A673 (cell line): ENCODE results near the gene EPAS1. TPM values are rescaled to one million over a fixed set of nuclear protein-coding genes. Genes with fewer than 3 reads are reported as not detected.

Experiments
- BruUV-seq: library from RNA; stranded (reverse); fragments of 400-500 nt; replicated peaks from 2 replicates; lab custom pipeline; 2021; lab: Mats Ljungman, UMichigan
- CTCF ChIA-PET: fragments of 300-600 bp; sonication (Branson Sonifier 250); formaldehyde crosslinking; loops from one replicate; lab custom pipeline; 2022; ENCODE audit warnings: antibody characterized with exemption; lab: Charles Lee
- POLR2A ChIA-PET: fragments of 300-600 bp; sonication (Branson Sonifier 250); formaldehyde crosslinking; loops from one replicate; lab custom pipeline; 2022; ENCODE audit warnings: antibody characterized with exemption; ENCODE audit not compliant: low non-redundant PET; lab: Charles Lee
- DNase-seq: peaks from one replicate; pipeline ENCODE4 v3.0.0-alpha.2; 2015; ENCODE audit warnings: low spot score
- H3K27ac ChIP-seq: fragments of 200-600 bp; sonication (generic); 2 replicates; pipeline ENCODE4 v1.5.1; 2016; ENCODE audit warnings: mixed run types, low read depth, mild to moderate bottlenecking, mixed read lengths, antibody characterized with exemption, low read length; ENCODE audit not compliant: poor library complexity, severe bottlenecking
- H3K27me3 ChIP-seq: fragments of 200-600 bp; sonication (generic); replicated peaks from 2 replicates; pipeline ENCODE4 v1.6.1; 2017; ENCODE audit warnings: mixed run types, low read depth, mild to moderate bottlenecking, mixed read lengths, antibody characterized with exemption, low read length; ENCODE audit not compliant: insufficient read depth, poor library complexity
- H3K36me3 ChIP-seq: fragments of 200-600 bp; sonication (generic); 2 replicates; pipeline ENCODE4 v1.6.1; 2016; ENCODE audit warnings: mixed run types, mild to moderate bottlenecking, mixed read lengths, antibody characterized with exemption, low read length; ENCODE audit not compliant: insufficient read depth, poor library complexity, severe bottlenecking
- H3K4me1 ChIP-seq: fragments of 200-600 bp; sonication (generic); 2 replicates; pipeline ENCODE4 v1.6.1; 2017; ENCODE audit warnings: mixed run types, mild to moderate bottlenecking, mixed read lengths, antibody characterized with exemption, low read length; ENCODE audit not compliant: insufficient read depth, poor library complexity, severe bottlenecking
- H3K4me3 ChIP-seq: fragments of 200-600 bp; sonication (generic); 2 replicates; pipeline ENCODE4 v1.5.1; 2016; ENCODE audit warnings: low read depth, mixed run types, mild to moderate bottlenecking, mixed read lengths, low read length; ENCODE audit not compliant: poor library complexity, severe bottlenecking
- H3K9me3 ChIP-seq: fragments of 200-600 bp; sonication (generic); 2 replicates; pipeline ENCODE4 v1.6.1; 2016; ENCODE audit warnings: mixed run types, low read depth, mild to moderate bottlenecking, mixed read lengths, antibody characterized with exemption, low read length; ENCODE audit not compliant: poor library complexity, severe bottlenecking
- EZH2 ChIP-seq: fragments of 200-600 bp; sonication (generic); IDR thresholded peaks from 2 replicates; pipeline ENCODE4 v1.6.1; 2017; ENCODE audit warnings: borderline replicate concordance, low read depth, mild to moderate bottlenecking, mixed read lengths, antibody characterized with exemption, low read length; ENCODE audit not compliant: poor library complexity, severe bottlenecking
- intact Hi-C: fragments of 100-400 bp; cut with micrococcal nuclease; formaldehyde crosslinking; loops from one replicate; pipeline ENCODE4 v1.10.0; 2022; ENCODE audit not compliant: unreplicated experiment
- total RNA-seq: library from RNA; stranded (reverse); gene quantifications from 2 replicates; pipeline ENCODE4 v1.2.3, GENCODE V29; 2021
- TF ChIP-seq, protein P1 (sequence below): fragments of 300-800, 200-600 bp; sonication (generic); conservative IDR thresholded peaks from 2 replicates; pipeline ENCODE4 v1.5.1; 2017; ENCODE audit warnings: low read depth, mild to moderate bottlenecking, antibody characterized with exemption, low read length, moderate library complexity, mixed read lengths

The EPAS1 gene
- total RNA-seq, 1 experiment from 2014 or later, result 0.41 TPM

DNA sequence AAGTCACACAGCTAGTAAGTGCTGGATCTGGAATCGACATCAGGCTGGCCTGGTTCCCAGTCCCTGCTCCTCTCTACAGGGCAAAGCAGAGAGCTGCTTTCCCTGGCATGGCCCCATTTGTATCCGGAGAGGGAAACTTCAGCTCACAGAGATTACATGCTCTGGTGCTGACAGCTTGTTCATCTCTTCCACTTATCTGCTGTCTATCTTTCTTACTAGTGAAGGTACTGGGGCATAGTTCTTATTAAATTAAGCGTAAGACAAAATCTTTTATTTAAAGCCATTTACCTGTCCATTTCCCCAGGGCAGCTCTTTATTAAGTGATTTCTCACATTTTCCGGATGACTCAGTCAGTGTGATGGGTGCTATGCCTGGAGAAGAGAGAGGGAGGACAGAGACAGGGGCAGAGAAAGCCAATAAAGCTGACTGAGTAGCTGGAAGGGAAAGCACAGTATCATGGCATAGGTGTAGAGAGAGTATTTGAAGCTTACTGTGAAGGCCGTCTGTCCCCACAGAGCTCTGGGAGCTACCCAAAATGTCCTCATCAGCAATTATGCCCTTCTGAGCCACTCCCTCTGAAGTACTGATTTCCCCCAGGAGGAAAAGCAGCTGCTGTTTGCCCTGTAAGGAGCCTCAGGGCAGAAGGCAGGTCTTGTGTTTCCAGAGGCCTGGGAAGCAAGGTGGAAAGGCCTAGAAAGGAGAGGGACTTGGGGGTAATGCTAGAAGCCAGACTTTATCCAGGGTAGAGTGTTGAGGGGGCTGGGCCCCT is 44.1 kb upstream of the EPAS1 start:
- H3K4me3 ChIP-seq, result no peak overlapping the region
- no peaks in the 10 kb centered on the region for H3K9me3 ChIP-seq
- H3K27ac ChIP-seq, result no peak overlapping the region
- ChIA-PET POLR2A (no interaction called here), CTCF (no interaction called here)
- DNase-seq, result no peak
- no peak for TF ChIP-seq EZH2
- TF ChIP-seq, protein P1, sequence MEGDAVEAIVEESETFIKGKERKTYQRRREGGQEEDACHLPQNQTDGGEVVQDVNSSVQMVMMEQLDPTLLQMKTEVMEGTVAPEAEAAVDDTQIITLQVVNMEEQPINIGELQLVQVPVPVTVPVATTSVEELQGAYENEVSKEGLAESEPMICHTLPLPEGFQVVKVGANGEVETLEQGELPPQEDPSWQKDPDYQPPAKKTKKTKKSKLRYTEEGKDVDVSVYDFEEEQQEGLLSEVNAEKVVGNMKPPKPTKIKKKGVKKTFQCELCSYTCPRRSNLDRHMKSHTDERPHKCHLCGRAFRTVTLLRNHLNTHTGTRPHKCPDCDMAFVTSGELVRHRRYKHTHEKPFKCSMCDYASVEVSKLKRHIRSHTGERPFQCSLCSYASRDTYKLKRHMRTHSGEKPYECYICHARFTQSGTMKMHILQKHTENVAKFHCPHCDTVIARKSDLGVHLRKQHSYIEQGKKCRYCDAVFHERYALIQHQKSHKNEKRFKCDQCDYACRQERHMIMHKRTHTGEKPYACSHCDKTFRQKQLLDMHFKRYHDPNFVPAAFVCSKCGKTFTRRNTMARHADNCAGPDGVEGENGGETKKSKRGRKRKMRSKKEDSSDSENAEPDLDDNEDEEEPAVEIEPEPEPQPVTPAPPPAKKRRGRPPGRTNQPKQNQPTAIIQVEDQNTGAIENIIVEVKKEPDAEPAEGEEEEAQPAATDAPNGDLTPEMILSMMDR, result no peak
- no peaks in the 10 kb centered on the region for H3K27me3 ChIP-seq
- no peaks in the 10 kb centered on the region for H3K36me3 ChIP-seq
- no TSS peak for BruUV-seq
- no peaks in the 10 kb centered on the region for H3K4me1 ChIP-seq
- intact Hi-C loops, result no loop called here

DNA sequence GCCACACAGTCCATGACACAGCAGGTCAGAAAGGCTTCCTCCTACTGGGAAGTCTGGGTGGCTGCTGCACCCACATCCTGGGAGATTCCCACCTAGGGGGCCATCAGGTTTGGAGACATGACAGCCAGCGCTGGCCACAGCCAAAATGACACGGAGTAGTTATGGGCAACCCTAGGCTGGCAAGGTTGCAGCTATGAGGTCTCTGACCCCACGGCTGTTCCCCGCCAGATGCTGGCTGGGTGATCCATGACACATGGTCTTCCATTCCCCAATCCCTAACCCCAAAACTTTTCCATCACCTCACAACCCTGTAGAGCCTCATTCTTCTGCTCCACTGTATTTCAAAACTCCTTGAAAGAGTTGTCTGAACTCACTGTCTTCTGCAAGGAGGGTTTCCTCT is 42.7 kb upstream of the EPAS1 start:
- ChIA-PET CTCF (no interaction called here), POLR2A (no interaction called here)
- H3K27ac ChIP-seq, result no peak overlapping the region
- intact Hi-C loops, result no loop called here
- H3K36me3 ChIP-seq, result no peaks in the 10 kb centered on the region
- no peaks in the 10 kb centered on the region for H3K4me1 ChIP-seq
- no peaks in the 10 kb centered on the region for H3K9me3 ChIP-seq
- TF ChIP-seq, protein P1, result no peak
- no peak for TF ChIP-seq EZH2
- no peak for DNase-seq
- no TSS peak for BruUV-seq
- H3K4me3 ChIP-seq, result no peak overlapping the region
- H3K27me3 ChIP-seq, result no peaks in the 10 kb centered on the region

DNA sequence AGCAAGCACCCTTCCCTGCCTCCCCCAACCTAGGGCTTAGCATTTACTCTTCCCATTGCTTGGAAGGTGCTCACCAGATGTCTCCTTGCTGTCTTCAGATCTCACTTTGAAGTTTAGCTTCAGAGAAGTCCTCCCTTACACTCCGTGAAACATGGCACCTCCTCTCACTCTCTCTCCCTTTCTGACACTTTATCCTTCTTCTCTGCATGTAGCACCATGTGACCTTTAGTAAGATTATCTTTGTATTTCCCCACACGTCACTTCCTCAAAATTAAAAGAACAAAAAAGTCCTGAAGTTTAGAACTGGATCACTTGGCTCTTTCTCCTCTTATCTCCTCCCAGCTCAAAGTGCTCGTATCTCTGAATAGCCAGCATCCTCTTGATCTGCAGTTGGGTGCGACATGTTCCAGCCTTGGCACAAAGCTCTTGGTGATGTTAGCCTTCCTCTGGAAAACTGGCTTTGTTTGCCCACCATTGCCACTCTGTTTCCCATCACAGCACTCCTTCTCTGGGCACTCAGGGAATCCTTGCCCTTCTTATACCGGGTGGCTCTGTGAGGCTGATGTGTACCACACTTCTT is 40.6 kb upstream of the EPAS1 start:
- H3K9me3 ChIP-seq, result no peaks in the 10 kb centered on the region
- POLR2A ChIA-PET, result no interaction called here
- intact Hi-C loops, result no loop called here
- TF ChIP-seq, protein P1, result no peak
- TF ChIP-seq EZH2, result no peak
- H3K4me3 ChIP-seq, result no peak overlapping the region
- no TSS peak for BruUV-seq
- H3K27me3 ChIP-seq, result no peaks in the 10 kb centered on the region
- DNase-seq, result no peak
- H3K36me3 ChIP-seq, result no peaks in the 10 kb centered on the region
- no peak overlapping the region for H3K27ac ChIP-seq
- CTCF ChIA-PET, result no interaction called here
- no peaks in the 10 kb centered on the region for H3K4me1 ChIP-seq
